HEK293 (cell line): Measurements from ENCODE around the gene PAK4.

ENCODE experiments used
- CTCF ChIA-PET: fragments of 350-600 bp; formaldehyde crosslinking; extraction: SDS; loops from one replicate; lab custom pipeline; 2021; ENCODE audit warnings: antibody characterized with exemption; lab: Yijun Ruan, JAX
- POLR2A ChIA-PET: fragments of 300-600 bp; formaldehyde crosslinking; extraction: SDS; loops from one replicate; lab custom pipeline; 2020; ENCODE audit warnings: antibody characterized with exemption, inconsistent platforms; lab: Yijun Ruan, JAX
- H3K27ac ChIP-seq: fragments of 200-500 bp; sonication (Bioruptor generic); 2 replicates; pipeline ENCODE4 v1.5.1; 2014; ENCODE audit warnings: low read depth, low read length, control low read depth, inconsistent platforms; ENCODE audit errors: extremely low read depth
- H3K36me3 ChIP-seq, 2 experiments: fragments of 200-500 bp in 1 of 2; sonication (Bioruptor generic) in 1 of 2; 1 replicate in 1 of 2; 2 replicates in 1 of 2; pipeline ENCODE4 v1.5.1; 2014 to 2017; ENCODE audit warnings: inconsistent platforms in 2 of 2, low read length in 2 of 2; ENCODE audit not compliant: control insufficient read depth in 2 of 2, insufficient read depth in 1 of 2
- H3K4me1 ChIP-seq: fragments of 200-500 bp; sonication (Bioruptor generic); 2 replicates; pipeline ENCODE4 v1.5.1; 2014; ENCODE audit warnings: mild to moderate bottlenecking, low read length, inconsistent platforms; ENCODE audit not compliant: control insufficient read depth, insufficient read depth
- H3K4me3 ChIP-seq: 2 replicates; pipeline ENCODE4 v1.5.1; 2011; ENCODE audit warnings: low read depth, mild to moderate bottlenecking, control low read depth, low read length, moderate library complexity
- H3K9me3 ChIP-seq: fragments of 200-500 bp; sonication (Bioruptor generic); 2 replicates; pipeline ENCODE4 v1.5.1; 2014; ENCODE audit warnings: low read depth, low read length, inconsistent platforms; ENCODE audit not compliant: control insufficient read depth, insufficient read depth
- GLIS2 ChIP-seq: fragments of 450-650 bp; formaldehyde crosslinking; IDR thresholded peaks from 2 replicates; pipeline ENCODE4 v1.5.1; 2016; ENCODE audit warnings: missing biosample characterization, missing genetic modification characterization
- IKZF3 ChIP-seq: fragments of 450-650 bp; IDR thresholded peaks from 2 replicates; pipeline ENCODE4 v1.5.0; 2018; ENCODE audit warnings: missing biosample characterization, mild to moderate bottlenecking, missing genetic modification characterization, moderate library complexity
- REPIN1 ChIP-seq: fragments of 450-650 bp; formaldehyde crosslinking; IDR thresholded peaks from 2 replicates; pipeline ENCODE4 v1.5.1; 2017; ENCODE audit warnings: missing biosample characterization, missing genetic modification characterization, low read depth
- ZBTB48 ChIP-seq: fragments of 450-650 bp; formaldehyde crosslinking; IDR thresholded peaks from 2 replicates; pipeline ENCODE4 v1.5.1; 2016; ENCODE audit warnings: missing biosample characterization, missing genetic modification characterization
- ZBTB8A ChIP-seq: fragments of 450-650 bp; formaldehyde crosslinking; IDR thresholded peaks from 2 replicates; pipeline ENCODE4 v1.5.1; 2016; ENCODE audit warnings: missing biosample characterization, missing genetic modification characterization
- ZEB2 ChIP-seq: fragments of 450-650 bp; formaldehyde crosslinking; IDR thresholded peaks from 2 replicates; pipeline ENCODE4 v1.5.1; 2016; ENCODE audit warnings: missing biosample characterization, missing genetic modification characterization
- ZIC2 ChIP-seq: fragments of 450-650 bp; formaldehyde crosslinking; IDR thresholded peaks from 2 replicates; pipeline ENCODE4 v1.5.1; 2016; ENCODE audit warnings: missing biosample characterization, missing genetic modification characterization
- ZNF133 ChIP-seq: fragments of 450-650 bp; formaldehyde crosslinking; IDR thresholded peaks from 2 replicates; pipeline ENCODE4 v1.5.1; 2016; ENCODE audit warnings: missing biosample characterization, missing genetic modification characterization
- ZNF157 ChIP-seq: fragments of 450-650 bp; formaldehyde crosslinking; IDR thresholded peaks from 2 replicates; pipeline ENCODE4 v1.5.1; 2016; ENCODE audit warnings: missing biosample characterization, missing genetic modification characterization
- ZNF2 ChIP-seq: fragments of 450-650 bp; formaldehyde crosslinking; IDR thresholded peaks from 2 replicates; pipeline ENCODE4 v1.5.1; 2016; ENCODE audit warnings: missing biosample characterization, missing genetic modification characterization
- ZNF214 ChIP-seq: fragments of 450-650 bp; formaldehyde crosslinking; IDR thresholded peaks from 2 replicates; pipeline ENCODE4 v1.5.1; 2017; ENCODE audit warnings: missing biosample characterization, mild to moderate bottlenecking, missing genetic modification characterization, borderline replicate concordance
- ZNF404 ChIP-seq: fragments of 450-650 bp; formaldehyde crosslinking; IDR thresholded peaks from 2 replicates; pipeline ENCODE4 v1.5.1; 2017; ENCODE audit warnings: missing biosample characterization, missing genetic modification characterization
- ZNF521 ChIP-seq: fragments of 450-650 bp; formaldehyde crosslinking; IDR thresholded peaks from 2 replicates; pipeline ENCODE4 v1.5.1; 2017; ENCODE audit warnings: missing biosample characterization, mild to moderate bottlenecking, missing genetic modification characterization
- ZNF544 ChIP-seq: fragments of 450-650 bp; formaldehyde crosslinking; IDR thresholded peaks from 2 replicates; pipeline ENCODE4 v1.5.0; 2017; ENCODE audit warnings: missing biosample characterization, missing genetic modification characterization
- ZNF549 ChIP-seq: fragments of 450-650 bp; IDR thresholded peaks from 2 replicates; pipeline ENCODE4 v1.5.1; 2018; ENCODE audit warnings: missing biosample characterization, missing genetic modification characterization, mild to moderate bottlenecking, inconsistent platforms, moderate library complexity
- ZNF600 ChIP-seq: fragments of 450-650 bp; formaldehyde crosslinking; IDR thresholded peaks from 2 replicates; pipeline ENCODE4 v1.5.1; 2016; ENCODE audit warnings: missing biosample characterization, missing genetic modification characterization
- ZNF626 ChIP-seq: fragments of 450-650 bp; sonication (Bioruptor Pico); formaldehyde crosslinking; IDR thresholded peaks from 2 replicates; pipeline ENCODE4 v1.5.1; 2018; ENCODE audit warnings: missing biosample characterization, missing genetic modification characterization, inconsistent platforms
- ZNF768 ChIP-seq: fragments of 450-650 bp; formaldehyde crosslinking; IDR thresholded peaks from 2 replicates; pipeline ENCODE4 v1.5.1; 2018; ENCODE audit warnings: missing biosample characterization, mild to moderate bottlenecking, missing genetic modification characterization
- ZSCAN16 ChIP-seq: fragments of 450-650 bp; formaldehyde crosslinking; IDR thresholded peaks from 2 replicates; pipeline ENCODE4 v1.5.1; 2016; ENCODE audit warnings: missing biosample characterization, missing genetic modification characterization
- TF ChIP-seq, protein P1 (sequence below): fragments of 450-650 bp; formaldehyde crosslinking; IDR thresholded peaks from 2 replicates; pipeline ENCODE4 v1.5.1; 2016; ENCODE audit warnings: missing biosample characterization, missing genetic modification characterization
- TF ChIP-seq, protein P2 (sequence below): fragments of 450-650 bp; formaldehyde crosslinking; IDR thresholded peaks from 2 replicates; pipeline ENCODE4 v1.5.1; 2016; ENCODE audit warnings: missing biosample characterization, missing genetic modification characterization

Gene PAK4

DNA sequence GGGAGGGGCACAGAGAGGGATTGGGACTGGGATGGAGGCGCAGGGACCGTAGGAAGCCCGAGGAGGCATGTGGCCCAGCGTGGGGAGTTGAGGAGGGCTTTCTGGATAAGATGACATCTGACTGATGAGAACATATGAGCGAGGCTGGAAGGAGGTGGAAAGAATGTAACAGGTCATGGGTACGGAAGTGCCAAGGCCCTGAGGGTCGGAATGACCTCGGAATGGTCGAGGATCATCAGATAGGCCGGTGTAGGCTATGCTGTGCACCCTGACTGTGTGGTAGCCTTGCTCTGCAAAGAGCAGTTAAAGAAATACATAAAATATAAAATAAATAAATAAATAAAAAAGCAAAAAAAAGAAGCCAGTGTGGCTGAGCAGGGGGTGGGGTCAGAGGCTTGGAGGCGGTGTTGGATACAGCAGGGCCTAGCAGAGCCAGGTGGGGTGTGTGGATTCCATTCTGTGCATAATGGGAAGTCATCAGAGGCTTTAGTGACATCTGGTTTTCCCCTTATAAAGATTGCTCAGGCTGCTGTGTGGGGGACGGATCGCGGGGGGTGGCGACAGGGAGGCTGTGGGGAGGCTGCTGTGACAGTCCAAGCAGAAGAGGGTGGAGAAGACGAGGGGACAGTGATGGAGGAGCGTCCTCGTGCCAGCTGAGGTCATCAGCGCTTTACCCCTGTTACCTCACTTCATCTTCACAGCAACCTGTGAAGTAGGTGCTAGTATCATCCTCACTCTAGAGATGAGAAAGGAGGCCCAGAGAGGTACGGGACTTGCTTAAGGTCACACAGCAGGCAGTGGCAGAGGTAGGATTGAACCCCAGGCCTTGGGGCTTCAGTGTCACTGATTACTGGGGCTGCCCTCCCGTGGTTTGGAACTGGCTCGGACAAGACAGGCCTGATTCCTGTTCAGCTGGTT lies 5.0 kb downstream of the PAK4 start (continued):
- TF ChIP-seq ZSCAN16 (tag by site-specific recombination) = no peak
- TF ChIP-seq ZNF549 (tag by site-specific recombination) = no peak
- no peak for TF ChIP-seq ZNF521 (tag by site-specific recombination)
- TF ChIP-seq REPIN1 (tag by site-specific recombination) = no peak
- TF ChIP-seq ZBTB8A (tag by site-specific recombination) = no peak
- no peak for TF ChIP-seq ZNF404
- TF ChIP-seq ZNF600 (tag by site-specific recombination) = peak; percentile 85
- no peak for TF ChIP-seq ZNF626 (tag by site-specific recombination)
- no peak for TF ChIP-seq ZNF157 (tag by site-specific recombination)
- TF ChIP-seq ZNF133 (tag by site-specific recombination) = no peak
- no peak for TF ChIP-seq ZNF2 (tag by site-specific recombination)
- no peak for TF ChIP-seq ZNF544 (tag by site-specific recombination)
- TF ChIP-seq, protein P1, sequence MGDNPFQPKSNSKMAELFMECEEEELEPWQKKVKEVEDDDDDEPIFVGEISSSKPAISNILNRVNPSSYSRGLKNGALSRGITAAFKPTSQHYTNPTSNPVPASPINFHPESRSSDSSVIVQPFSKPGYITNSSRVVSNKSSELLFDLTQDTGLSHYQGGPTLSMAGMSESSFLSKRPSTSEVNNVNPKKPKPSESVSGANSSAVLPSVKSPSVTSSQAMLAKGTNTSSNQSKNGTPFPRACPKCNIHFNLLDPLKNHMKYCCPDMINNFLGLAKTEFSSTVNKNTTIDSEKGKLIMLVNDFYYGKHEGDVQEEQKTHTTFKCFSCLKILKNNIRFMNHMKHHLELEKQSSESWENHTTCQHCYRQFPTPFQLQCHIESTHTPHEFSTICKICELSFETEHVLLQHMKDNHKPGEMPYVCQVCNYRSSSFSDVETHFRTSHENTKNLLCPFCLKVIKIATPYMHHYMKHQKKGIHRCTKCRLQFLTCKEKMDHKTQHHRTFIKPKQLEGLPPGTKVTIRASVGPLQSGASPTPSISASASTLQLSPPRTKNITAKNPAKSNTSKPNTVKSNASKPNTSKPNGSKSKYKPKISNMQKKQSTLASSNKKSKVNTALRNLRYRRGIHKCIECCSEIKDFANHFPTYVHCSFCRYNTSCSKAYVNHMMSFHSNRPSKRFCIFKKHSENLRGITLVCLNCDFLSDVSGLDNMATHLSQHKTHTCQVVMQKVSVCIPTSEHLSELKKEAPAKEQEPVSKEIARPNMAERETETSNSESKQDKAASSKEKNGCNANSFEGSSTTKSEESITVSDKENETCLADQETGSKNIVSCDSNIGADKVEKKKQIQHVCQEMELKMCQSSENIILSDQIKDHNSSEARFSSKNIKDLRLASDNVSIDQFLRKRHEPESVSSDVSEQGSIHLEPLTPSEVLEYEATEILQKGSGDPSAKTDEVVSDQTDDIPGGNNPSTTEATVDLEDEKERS (tag by site-specific recombination) = no peak
- TF ChIP-seq, protein P2, sequence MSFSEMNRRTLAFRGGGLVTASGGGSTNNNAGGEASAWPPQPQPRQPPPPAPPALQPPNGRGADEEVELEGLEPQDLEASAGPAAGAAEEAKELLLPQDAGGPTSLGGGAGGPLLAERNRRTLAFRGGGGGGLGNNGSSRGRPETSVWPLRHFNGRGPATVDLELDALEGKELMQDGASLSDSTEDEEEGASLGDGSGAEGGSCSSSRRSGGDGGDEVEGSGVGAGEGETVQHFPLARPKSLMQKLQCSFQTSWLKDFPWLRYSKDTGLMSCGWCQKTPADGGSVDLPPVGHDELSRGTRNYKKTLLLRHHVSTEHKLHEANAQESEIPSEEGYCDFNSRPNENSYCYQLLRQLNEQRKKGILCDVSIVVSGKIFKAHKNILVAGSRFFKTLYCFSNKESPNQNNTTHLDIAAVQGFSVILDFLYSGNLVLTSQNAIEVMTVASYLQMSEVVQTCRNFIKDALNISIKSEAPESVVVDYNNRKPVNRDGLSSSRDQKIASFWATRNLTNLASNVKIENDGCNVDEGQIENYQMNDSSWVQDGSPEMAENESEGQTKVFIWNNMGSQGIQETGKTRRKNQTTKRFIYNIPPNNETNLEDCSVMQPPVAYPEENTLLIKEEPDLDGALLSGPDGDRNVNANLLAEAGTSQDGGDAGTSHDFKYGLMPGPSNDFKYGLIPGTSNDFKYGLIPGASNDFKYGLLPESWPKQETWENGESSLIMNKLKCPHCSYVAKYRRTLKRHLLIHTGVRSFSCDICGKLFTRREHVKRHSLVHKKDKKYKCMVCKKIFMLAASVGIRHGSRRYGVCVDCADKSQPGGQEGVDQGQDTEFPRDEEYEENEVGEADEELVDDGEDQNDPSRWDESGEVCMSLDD (tag by site-specific recombination) = 0 out of 2 replicates have a peak, but pooled peaks have one; percentile 23
- TF ChIP-seq ZNF214 = no peak
- no peak for TF ChIP-seq ZEB2 (tag by site-specific recombination)

- H3K36me3 ChIP-seq = peaks cover 0 to 4% of the 10 kb centered on the region in 2 experiments; a peak in 2 of 3 replicates
- ChIA-PET CTCF (interaction anchor here (0.6 to 1.4 kb wide), 4 partner anchors 9 to 372 kb away, joined by 3 to 7 read pairs (median 5); no protein-coding TSS in a partner anchor), POLR2A (no interaction called here)
- no peak overlapping the region for H3K4me3 ChIP-seq
- no peaks in the 10 kb centered on the region for H3K9me3 ChIP-seq
- H3K27ac ChIP-seq = peak overlapping the region; percentile 31; the same call in 1 of the 2 replicates
- peaks cover 47% of the 10 kb centered on the region for H3K4me1 ChIP-seq
- TF ChIP-seq ZNF768 (tag by site-specific recombination) = no peak
- no peak for TF ChIP-seq ZSCAN16 (tag by site-specific recombination)
- TF ChIP-seq IKZF3 (tag by site-specific recombination) = peak; percentile 60; the same call in 1 of the 2 replicates
- TF ChIP-seq GLIS2 = 0 out of 2 replicates have a peak, but pooled peaks have one; percentile 31
- TF ChIP-seq ZBTB48 = 0 out of 2 replicates have a peak, but pooled peaks have one; percentile 24
- peak; percentile 44; the same call in 1 of the 2 replicates for TF ChIP-seq ZIC2 (tag by site-specific recombination)
Observed at GRCh38 chr19:39131255-39131755, 5.7 kb downstream of the PAK4 start.
